HG02840 (cell line): ENCODE data around the gene PRTFDC1.
"Not testable (repeated sequence)": the region's sequence is repeated elsewhere in the genome, so short reads cannot be mapped to it uniquely, and the experiment has no call there.

Experiments
- ATAC-seq: cut with Tn5 transposase; IDR thresholded peaks from one replicate; pipeline ENCODE4 v1.9.1; 2021; ENCODE audit warnings: mild to moderate bottlenecking, moderate library complexity, moderate number of reproducible peaks; ENCODE audit not compliant: unreplicated experiment, low FRiP score

Gene PRTFDC1

DNA sequence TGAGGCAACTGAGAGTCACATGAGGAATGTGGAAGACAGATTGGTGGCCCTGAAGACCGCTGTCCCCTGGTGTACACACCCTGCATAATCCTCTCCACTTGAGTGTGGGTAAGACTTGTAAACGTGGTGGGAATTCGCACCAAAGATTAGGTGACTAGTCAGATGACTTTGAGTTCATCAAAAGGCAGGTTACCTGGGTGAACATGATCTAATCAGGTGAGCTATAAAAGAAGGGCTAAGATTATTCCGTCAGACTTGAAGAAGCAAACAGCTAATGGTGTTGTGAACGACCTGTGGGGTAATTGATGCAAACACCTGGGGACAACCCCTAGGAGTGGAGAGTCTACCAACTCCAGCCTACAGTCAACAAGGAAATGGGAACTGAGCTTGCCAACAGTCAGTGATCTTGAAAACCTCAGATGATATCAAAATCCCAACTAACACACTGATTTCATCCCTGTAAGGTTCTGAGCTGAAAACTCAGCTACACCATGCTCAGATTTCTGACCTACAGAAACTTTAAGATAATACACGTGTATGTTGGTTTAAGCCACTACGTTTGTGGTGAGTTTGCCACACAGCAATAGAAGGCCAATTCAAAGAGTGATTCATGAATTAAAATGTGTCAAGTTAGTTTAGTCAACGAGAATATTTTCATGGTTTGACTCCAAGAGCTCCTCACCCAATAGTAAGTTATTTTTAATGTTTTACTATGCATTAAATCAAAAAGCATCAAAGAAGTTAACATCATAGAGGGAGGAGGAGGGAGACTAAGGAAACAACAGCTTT lies 16.7 kb downstream of the PRTFDC1 start:
- no peak for ATAC-seq

DNA sequence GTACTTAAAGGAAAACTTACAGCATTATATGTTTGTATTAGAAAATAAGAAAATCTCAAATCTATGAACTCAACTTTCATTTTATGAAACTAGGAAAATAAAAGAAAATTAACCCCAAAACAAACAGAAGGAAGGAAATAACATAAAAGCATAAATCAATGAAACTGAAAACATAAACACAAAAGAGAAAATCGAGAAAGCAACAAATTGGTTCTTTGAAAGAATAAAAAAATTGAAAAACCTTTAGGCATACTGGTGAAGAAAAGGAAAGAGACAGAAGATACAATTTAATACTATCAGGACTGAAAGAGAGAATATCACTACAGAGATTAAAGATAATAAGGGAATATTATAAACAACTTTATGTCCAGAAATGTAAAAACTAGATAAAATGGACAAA lies 21.2 kb downstream of the PRTFDC1 start:
- no peak for ATAC-seq

GRCh38 chr10:24930427-24930826 lies 22.0 kb downstream of the PRTFDC1 start:
- no peak for ATAC-seq

DNA sequence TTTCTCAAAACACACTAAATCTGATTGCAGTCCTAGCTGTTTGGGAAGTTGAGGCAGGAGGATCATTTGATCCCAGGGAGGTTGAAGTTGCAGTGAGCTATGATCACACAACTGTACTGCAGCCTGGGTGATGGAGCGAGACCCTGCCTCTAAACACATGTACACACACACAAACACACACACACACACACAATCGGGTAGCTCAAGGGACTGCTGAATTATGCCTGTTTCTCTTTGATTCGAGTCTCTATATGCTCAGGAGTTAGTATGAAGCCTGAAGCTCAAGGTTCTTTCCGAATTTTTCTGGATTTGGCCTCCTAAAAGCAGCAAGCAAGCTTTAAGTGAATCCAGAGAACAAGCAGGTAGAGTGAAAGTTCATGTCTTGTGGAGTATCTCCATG lies 22.5 kb downstream of the PRTFDC1 start:
- ATAC-seq = no peak

- no peak for ATAC-seq
Observed at GRCh38 chr10:24929056-24929544, 23.3 kb downstream of the PRTFDC1 start.

GRCh38 chr10:24928163-24928562 lies 24.2 kb downstream of the PRTFDC1 start:
- ATAC-seq = no peak

GRCh38 chr10:24926557-24926956 lies 25.8 kb downstream of the PRTFDC1 start:
- no peak for ATAC-seq

- ATAC-seq = no peak
Observed at GRCh38 chr10:24925799-24926198, 26.6 kb downstream of the PRTFDC1 start.

- ATAC-seq = not testable (repeated sequence)
Observed at GRCh38 chr10:24924483-24924882, 27.9 kb downstream of the PRTFDC1 start.

- not testable (repeated sequence) for ATAC-seq
Observed at GRCh38 chr10:24922222-24922868, 30.1 kb downstream of the PRTFDC1 start.

- ATAC-seq = peak; percentile 70
Observed at GRCh38 chr10:24920907-24921881, 31.2 kb downstream of the PRTFDC1 start.

- ATAC-seq = not testable (repeated sequence)
Observed at GRCh38 chr10:24920192-24920591, 32.2 kb downstream of the PRTFDC1 start.

GRCh38 chr10:24919629-24920028 lies 32.8 kb downstream of the PRTFDC1 start:
- not testable (repeated sequence) for ATAC-seq

DNA sequence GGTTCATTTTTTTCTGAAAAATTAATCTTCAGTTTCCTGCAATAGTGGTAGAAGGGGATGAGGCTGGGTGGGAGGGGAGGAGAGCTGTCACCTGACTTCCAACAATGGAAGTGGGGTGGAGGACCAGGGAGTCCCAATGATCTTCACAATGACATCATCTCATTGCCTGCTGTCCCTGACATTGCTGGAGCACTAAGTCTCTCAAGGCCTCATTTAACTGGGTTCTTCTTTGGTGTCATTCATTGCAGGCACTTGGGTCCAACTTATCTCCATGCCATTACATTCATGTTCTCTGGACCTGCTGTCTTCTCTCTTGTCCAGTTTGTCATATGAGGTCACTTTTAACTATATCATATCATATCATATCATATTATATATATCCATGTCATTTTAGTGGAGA lies 34.4 kb downstream of the PRTFDC1 start:
- no peak for ATAC-seq

GRCh38 chr10:24917493-24917892 lies 34.9 kb downstream of the PRTFDC1 start:
- no peak for ATAC-seq

DNA sequence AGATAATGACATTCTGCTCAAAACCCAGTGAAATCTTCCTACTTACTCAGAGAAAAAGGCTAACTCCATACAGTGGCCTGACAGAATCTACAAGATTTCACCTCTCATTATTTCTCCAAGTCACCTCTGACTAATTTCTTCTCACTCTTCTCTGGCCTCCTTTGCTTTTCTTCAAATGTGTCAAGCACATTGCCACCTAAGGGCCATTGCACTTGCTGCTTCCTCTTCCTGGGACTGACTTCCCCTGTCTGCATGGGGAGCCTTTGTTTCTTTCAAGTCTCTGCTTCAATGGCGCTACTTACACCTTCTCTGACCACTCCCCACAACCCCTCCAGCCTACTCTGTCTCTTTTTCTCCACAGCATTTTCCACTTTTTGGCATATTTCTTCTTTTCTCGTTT lies 36.0 kb downstream of the PRTFDC1 start:
- ATAC-seq = no peak

DNA sequence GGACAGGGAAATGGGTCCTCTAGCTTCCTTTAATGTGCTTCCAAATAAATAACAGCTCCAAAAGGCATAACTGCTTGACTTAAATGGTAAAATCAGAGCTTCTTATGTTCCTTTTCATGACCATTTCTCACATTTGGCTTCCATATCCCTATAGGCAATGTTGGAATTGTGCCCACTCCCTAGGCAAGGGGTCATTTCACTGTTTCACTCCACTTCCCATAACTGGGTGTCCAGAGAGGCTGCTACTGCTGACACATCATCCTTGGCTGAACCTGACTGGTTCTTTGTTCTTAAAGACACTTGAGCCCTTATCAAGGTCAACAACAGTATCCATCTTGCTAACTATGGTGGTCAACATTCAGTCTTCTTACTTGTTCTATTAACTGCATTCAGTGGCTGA lies 37.1 kb downstream of the PRTFDC1 start:
- no peak for ATAC-seq

DNA sequence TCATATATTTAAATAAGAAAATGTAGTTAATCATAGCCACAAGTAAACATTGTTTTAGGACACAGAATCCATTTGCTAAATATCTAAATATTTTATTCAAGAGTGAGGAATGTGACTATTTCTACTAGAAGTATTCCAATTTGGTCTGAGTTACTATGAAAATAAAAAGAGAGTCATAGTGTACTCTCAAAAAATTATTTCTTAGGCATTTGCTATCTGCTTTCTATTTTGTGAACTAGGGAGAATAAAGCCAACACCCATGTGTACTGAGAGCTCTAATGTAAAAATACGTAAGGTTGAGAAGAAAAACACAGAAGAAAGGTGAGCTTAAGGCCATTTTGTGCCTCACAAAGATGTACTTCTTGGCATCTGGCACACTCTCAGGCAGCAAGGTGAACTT lies 38.3 kb downstream of the PRTFDC1 start:
- ATAC-seq = no peak

DNA sequence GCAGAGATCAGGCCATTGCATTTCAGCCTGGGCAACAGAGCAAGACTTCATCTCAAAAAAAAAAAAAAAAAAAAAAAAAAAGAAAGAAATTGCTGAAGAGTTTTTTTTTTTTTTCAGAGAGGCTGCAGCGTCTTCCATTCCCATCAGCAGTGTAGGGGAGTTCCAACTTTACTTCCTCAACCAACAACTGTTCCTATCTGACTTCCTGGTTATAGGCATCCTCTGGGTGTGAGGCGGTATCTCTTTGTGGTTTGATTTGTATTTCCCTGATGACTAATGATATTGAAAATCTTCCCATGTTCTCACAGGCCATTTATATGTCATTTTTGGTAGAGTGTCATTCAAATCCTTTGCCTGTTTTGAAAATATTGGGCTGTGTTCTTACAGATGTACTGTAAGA lies 40.2 kb downstream of the PRTFDC1 start:
- ATAC-seq = no peak

DNA sequence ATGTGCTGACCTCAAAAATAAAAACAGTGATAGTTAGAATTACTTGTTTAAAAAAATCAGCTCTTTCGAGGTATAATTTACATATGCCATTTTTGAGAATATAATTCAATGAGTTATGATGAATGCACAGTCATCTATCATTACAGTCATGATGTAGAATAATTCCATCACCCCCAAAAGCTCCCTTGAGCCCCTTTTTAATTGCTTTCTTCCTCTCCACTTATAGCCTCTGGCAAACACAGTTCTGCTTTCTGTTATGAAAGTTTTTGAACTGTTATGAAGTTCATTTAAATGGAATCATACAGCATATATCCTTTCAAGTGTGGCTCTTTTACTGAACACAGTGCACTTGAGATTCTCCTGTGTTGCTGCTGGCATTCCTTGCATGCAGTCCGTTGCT lies 41.4 kb downstream of the PRTFDC1 start:
- ATAC-seq = no peak

GRCh38 chr10:24910574-24910973 lies 41.8 kb downstream of the PRTFDC1 start:
- no peak for ATAC-seq
